ENCODE measurements around the gene TEX35.

DNA sequence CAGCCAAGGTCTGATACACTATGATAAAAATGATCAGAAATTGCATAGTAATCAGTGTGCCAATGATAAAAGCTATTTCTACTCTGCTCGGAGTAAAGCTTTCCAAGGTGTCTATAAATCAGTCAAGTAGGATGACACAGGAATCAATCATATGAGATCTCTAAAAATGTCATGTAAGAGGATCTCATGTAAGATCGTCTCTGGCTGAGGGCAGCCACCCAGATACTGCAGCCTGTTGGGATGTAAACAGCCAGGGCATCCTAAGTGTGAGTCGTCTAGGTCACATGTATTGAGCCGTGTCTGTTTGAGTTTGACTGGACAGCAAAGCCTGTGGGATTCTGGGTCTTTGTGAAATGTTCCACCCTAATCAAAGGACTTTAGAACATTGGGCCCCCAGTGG lies 2.8 kb upstream of the TEX35 start:
- TF ChIP-seq, protein P1, sequence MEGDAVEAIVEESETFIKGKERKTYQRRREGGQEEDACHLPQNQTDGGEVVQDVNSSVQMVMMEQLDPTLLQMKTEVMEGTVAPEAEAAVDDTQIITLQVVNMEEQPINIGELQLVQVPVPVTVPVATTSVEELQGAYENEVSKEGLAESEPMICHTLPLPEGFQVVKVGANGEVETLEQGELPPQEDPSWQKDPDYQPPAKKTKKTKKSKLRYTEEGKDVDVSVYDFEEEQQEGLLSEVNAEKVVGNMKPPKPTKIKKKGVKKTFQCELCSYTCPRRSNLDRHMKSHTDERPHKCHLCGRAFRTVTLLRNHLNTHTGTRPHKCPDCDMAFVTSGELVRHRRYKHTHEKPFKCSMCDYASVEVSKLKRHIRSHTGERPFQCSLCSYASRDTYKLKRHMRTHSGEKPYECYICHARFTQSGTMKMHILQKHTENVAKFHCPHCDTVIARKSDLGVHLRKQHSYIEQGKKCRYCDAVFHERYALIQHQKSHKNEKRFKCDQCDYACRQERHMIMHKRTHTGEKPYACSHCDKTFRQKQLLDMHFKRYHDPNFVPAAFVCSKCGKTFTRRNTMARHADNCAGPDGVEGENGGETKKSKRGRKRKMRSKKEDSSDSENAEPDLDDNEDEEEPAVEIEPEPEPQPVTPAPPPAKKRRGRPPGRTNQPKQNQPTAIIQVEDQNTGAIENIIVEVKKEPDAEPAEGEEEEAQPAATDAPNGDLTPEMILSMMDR (conservative IDR thresholded peaks at IDR 0.05 in 1 of 2, IDR thresholded peaks at IDR 0.05 in 1 of 2; ENCODE audit: extremely low read depth in 1 of 2, insufficient read depth in 1 of 2, low read depth in 1 of 2, low read length in 2 of 2): no peak
- TF ChIP-seq EZH2 (IDR thresholded peaks at IDR 0.05; ENCODE audit: borderline replicate concordance, low read length): no peak
